HT1080 (cell line): ENCODE measurements around the gene REST. TPM values are rescaled to one million over a fixed set of nuclear protein-coding genes. Genes with fewer than 3 reads are reported as not detected.

Experiments
- DNase-seq: peaks from one replicate; pipeline ENCODE4 v3.0.0-alpha.2; 2015; ENCODE audit warnings: low read depth
- small RNA-seq: library from RNA; depleted of rRNA; stranded (forward); fragments of <200 nt; gene quantifications from one replicate; pipeline ENCODE3, GENCODE V24; 2014
- total RNA-seq: library from RNA; depleted of rRNA; stranded (reverse); fragments of >200 nt; shearing (Covaris generic); gene quantifications from 2 replicates; pipeline ENCODE4 v1.2.3, GENCODE V29; 2014; rRNA removed

REST gene
- total RNA-seq, 1 experiment from 2014 or later: 39.9 TPM

GRCh38 chr4:56976837-56977320, 69.2 kb downstream of the REST start:
- DNase-seq: peak; percentile 13

- peak; percentile 99 for DNase-seq
Observed at GRCh38 chr4:56977321-56978012, 69.8 kb downstream of the REST start, which contains the start of gene NOA1. TSS of gene NOA1 (minus strand) at chr4:56977606. CDS start at chr4:56977585, 21 bp downstream.

DNA sequence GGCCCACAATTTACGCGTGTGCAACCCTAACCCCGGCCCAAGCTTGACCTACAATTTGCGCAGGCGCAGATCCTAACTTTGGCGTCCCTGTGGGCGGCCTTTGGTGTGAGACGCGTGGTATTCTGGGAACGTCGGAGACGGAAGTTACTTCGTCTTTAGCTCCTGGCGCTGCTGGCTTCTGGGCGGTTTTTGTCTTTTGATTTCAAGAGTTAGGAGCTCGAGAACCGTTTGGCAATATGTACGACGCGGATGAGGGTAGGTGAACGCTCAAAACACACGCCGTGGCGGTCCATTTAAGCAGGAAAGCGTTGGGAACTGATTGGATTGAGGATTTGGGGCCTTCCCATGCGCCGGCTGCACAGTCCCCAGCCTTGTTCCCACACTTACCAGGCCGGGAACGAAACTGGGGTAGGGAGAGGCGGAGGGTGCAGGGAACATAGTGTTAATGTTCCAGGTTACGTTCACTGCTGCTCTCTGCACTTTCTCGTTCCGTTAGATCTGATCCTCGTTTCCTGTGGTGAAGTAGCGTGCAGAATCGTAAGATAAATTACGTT, 71.1 kb downstream of the REST start, which contains the start of gene POLR2B:
Gene POLR2B (plus strand): TSS at position 147 of the 554 bp plus-strand sequence. CDS start 90 bp downstream, at position 237.
- DNase-seq: peak; percentile 85

- DNase-seq: peak; percentile 34
Observed at GRCh38 chr4:56979421-56980072, 71.8 kb downstream of the REST start.

- peak; percentile 52 for DNase-seq
Observed at GRCh38 chr4:56981795-56982201, 74.1 kb downstream of the REST start.

- no peak for DNase-seq
Observed at GRCh38 chr4:56986192-56986591, 78.5 kb downstream of the REST start.

DNA sequence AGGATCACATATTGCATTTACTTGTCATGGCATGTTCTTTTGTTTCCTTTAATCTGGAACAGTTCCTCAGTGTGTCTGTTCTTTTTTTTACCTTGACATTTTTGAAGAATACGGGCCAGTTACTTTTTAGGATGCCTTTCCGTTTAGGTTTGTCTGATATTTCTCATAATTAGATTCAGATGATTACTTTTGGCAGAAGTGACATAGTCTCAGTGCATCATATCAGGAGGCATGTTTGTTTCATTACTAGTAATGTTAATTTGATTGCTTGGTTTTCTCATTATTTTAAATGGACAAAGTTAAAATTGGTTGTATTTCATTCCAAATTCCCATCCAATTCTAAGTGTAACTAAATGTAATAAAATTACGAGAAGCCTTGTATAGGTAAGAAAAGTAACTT, 79.3 kb downstream of the REST start:
- DNase-seq: no peak

DNA sequence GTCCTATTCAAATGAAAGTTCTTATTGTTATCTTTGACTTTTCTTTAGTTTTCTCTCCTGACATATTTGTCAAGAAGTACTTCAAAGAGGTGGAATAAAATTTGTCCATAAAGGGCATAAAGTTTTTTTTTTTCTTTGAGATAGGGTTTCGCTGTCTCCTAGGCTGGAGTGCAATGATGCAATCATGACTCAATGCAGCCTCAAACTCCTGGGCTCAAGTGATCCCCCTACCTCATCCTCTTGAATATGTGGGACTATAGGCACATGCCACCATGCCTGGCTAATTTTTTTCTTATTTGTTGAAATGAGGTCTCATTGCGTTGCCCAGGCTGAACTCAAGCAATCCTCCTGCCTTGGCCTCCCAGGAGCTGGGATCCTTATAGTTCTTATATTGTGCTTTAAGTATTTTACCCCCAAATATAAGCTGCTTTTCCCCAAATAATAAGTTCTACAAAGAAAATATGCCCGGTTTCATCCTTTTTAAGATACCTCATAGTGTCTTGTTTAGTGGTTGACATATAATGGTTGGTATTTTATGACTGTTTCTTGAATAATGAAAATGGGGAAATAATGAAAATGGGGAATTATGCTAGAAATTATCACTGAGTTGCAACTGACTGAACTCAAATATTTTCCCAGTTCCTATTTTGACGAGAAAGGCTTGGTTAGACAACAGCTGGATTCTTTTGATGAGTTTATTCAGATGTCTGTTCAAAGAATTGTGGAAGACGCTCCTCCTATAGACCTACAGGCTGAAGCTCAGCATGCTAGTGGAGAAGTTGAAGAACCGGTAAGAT, 82.6 kb downstream of the REST start:
- DNase-seq: peak; percentile 66

DNA sequence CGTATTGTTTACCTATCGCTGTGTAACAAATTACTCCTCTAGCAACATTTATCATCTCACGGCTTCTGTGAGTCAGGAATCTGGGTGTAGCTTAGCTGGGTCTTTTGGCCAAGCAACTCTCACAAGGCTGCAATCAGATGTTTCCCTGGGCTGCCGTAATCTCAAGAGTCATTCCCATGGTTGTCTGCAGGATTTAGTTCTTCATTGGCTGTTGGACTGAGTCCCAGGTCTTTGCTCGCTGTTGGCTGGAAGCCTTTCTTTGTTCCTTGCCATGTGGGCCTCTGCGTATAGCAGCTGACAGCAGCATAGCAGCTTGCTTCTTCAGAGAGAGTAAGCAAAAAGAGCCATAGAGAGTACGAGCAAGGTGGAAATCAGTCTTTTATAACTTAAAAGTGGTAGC, 87.8 kb downstream of the REST start:
- no peak for DNase-seq

- DNase-seq: no peak
Observed at GRCh38 chr4:56999751-57000150, 92.1 kb downstream of the REST start.

DNA sequence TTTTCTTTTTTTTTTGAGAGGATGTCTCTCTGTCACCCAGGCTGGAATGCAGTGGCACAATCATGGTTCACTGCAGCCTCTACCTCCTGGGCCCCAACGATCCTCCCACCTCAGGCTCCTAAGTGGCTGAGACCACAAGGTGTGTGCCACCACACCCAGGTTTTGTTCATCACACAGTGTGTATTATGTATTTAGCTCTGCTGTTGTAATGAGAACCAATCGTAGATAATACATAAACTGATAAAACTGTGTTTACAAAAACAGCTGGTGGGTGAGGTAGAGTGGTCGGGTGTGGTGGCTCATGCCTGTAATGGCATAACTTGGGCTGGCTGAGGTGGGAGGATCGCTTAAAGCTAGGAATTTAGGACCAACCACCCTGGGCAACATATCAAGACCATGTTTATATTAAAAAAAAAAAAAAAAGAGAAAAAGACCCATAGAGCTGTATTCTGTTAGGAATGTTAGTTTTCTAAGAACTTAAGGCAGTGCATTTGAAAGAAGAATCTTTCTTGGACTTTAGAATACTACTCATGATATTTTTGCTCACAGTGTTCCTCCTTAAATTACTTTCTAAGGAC, 105.9 kb downstream of the REST start:
- no peak for DNase-seq

Small RNAs within 50 kb of the gene (small RNA-seq; reads per million reads assigned to genes)
- gene RNU6-998P: not detected

Other genes with a start within 250 kb of the REST start
- not detected in 2 replicates for gene HOPX, start 226.6 kb upstream of the REST start, total RNA-seq
- not detected in 2 replicates for gene SPINK2, start 86.2 kb upstream of the REST start, total RNA-seq
- gene NOA1, start 69.7 kb downstream of the REST start, total RNA-seq: 21.4 and 23.5 TPM in 2 replicates
- 116 and 122 TPM in 2 replicates for gene POLR2B, start 71.0 kb downstream of the REST start, total RNA-seq
- gene IGFBP7, start 202.5 kb downstream of the REST start, total RNA-seq: 65.0 and 84.9 TPM in 2 replicates